Measurements from ENCODE around the gene SH3PXD2A. TPM values are rescaled to one million over a fixed set of nuclear protein-coding genes. Genes with fewer than 3 reads are reported as not detected.
"Not testable (repeated sequence)": the region's sequence is repeated elsewhere in the genome, so short reads cannot be mapped to it uniquely, and the experiment has no call there.

SH3PXD2A gene
- total RNA-seq, 1 donor from 2014 or later: 17.3 TPM

GRCh38 chr10:103663802-103664201, 191.6 kb downstream of the SH3PXD2A start:
- Histone ChIP-seq H3K4me2 (ENCODE audit: low read length) (no peak overlapping the region), H3K9ac (ENCODE audit: low read length) (no peak overlapping the region), H3K79me2 (ENCODE audit: insufficient read depth, low read length) (peaks cover 32% of the 10 kb centered on the region), H3K27ac (ENCODE audit: low read depth, low read length) (no peak overlapping the region), H3K4me3 (ENCODE audit: insufficient read depth, low read depth, low read length) (no peak overlapping the region), H3K27me3 (ENCODE audit: insufficient read depth, low read length) (no peaks in the 10 kb centered on the region), H3K4me1 (ENCODE audit: insufficient read depth, low read length) (peaks cover 27% of the 10 kb centered on the region), H3K36me3 (ENCODE audit: insufficient read depth, low read length) (peaks cover 4% of the 10 kb centered on the region), H2AFZ (ENCODE audit: low read depth, low read length) (no peak overlapping the region), H3K9me3 (ENCODE audit: insufficient read depth, low read depth, low read length) (no peaks in the 10 kb centered on the region), H4K20me1 (ENCODE audit: insufficient read depth, low read length) (peaks cover 9% of the 10 kb centered on the region)
- FAIRE-seq: no peak
- Mint-ChIP-seq H3K9me3 (ENCODE audit: unreplicated experiment) (no peaks in the 10 kb centered on the region), H3K27me3 (ENCODE audit: low read depth, unreplicated experiment) (peaks cover 2% of the 10 kb centered on the region), H3K36me3 (ENCODE audit: low read depth, unreplicated experiment) (peaks cover 21% of the 10 kb centered on the region), H3K4me1 (ENCODE audit: low read depth, unreplicated experiment) (peaks cover 18% of the 10 kb centered on the region), H3K27ac (ENCODE audit: unreplicated experiment) (no peak overlapping the region), H3K4me3 (ENCODE audit: unreplicated experiment) (no peak overlapping the region)
- no peak for TF ChIP-seq CTCF (IDR thresholded peaks at IDR 0.05; ENCODE audit: insufficient read depth, low read depth, low read length)
- TF ChIP-seq EZH2 (IDR thresholded peaks at IDR 0.05; ENCODE audit: insufficient read depth, low read length): no peak
- DNase-seq (ENCODE audit: low read depth): no peak

GRCh38 chr10:103663236-103663635, 192.1 kb downstream of the SH3PXD2A start:
- H3K36me3 Mint-ChIP-seq (ENCODE audit: low read depth, unreplicated experiment): peaks cover 22% of the 10 kb centered on the region
- peaks cover 11% of the 10 kb centered on the region for H4K20me1 ChIP-seq (ENCODE audit: insufficient read depth, low read length)
- peaks cover 20% of the 10 kb centered on the region for H3K4me1 Mint-ChIP-seq (ENCODE audit: low read depth, unreplicated experiment)
- peaks cover 37% of the 10 kb centered on the region for H3K79me2 ChIP-seq (ENCODE audit: insufficient read depth, low read length)
- peaks cover 4% of the 10 kb centered on the region for H3K36me3 ChIP-seq (ENCODE audit: insufficient read depth, low read length)
- H3K27me3 Mint-ChIP-seq (ENCODE audit: low read depth, unreplicated experiment): peaks cover 4% of the 10 kb centered on the region
- TF ChIP-seq CTCF (IDR thresholded peaks at IDR 0.05; ENCODE audit: insufficient read depth, low read depth, low read length) (no peak), EZH2 (IDR thresholded peaks at IDR 0.05; ENCODE audit: insufficient read depth, low read length) (no peak)
- H3K27me3 ChIP-seq (ENCODE audit: insufficient read depth, low read length): no peaks in the 10 kb centered on the region
- no peak overlapping the region for H3K4me2 ChIP-seq (ENCODE audit: low read length)
- no peak overlapping the region for H3K4me3 Mint-ChIP-seq (ENCODE audit: unreplicated experiment)
- no peak overlapping the region for H3K9ac ChIP-seq (ENCODE audit: low read length)
- peaks cover 25% of the 10 kb centered on the region for H3K4me1 ChIP-seq (ENCODE audit: insufficient read depth, low read length)
- no peak overlapping the region for H3K27ac ChIP-seq (ENCODE audit: low read depth, low read length)
- no peak overlapping the region for H3K4me3 ChIP-seq (ENCODE audit: insufficient read depth, low read depth, low read length)
- H3K9me3 Mint-ChIP-seq (ENCODE audit: unreplicated experiment): no peaks in the 10 kb centered on the region
- DNase-seq (ENCODE audit: low read depth) (no peak), FAIRE-seq (no peak)
- no peak overlapping the region for H3K27ac Mint-ChIP-seq (ENCODE audit: unreplicated experiment)
- H3K9me3 ChIP-seq (ENCODE audit: insufficient read depth, low read depth, low read length): no peaks in the 10 kb centered on the region
- no peak overlapping the region for H2AFZ ChIP-seq (ENCODE audit: low read depth, low read length)

GRCh38 chr10:103662704-103663103, 192.7 kb downstream of the SH3PXD2A start:
- Histone ChIP-seq H3K79me2 (ENCODE audit: insufficient read depth, low read length) (peaks cover 42% of the 10 kb centered on the region), H3K4me1 (ENCODE audit: insufficient read depth, low read length) (peaks cover 25% of the 10 kb centered on the region), H4K20me1 (ENCODE audit: insufficient read depth, low read length) (peaks cover 16% of the 10 kb centered on the region)
- H2AFZ ChIP-seq (ENCODE audit: low read depth, low read length); H3K9ac ChIP-seq (ENCODE audit: low read length); FAIRE-seq; H3K9me3 Mint-ChIP-seq (ENCODE audit: unreplicated experiment); H3K36me3 ChIP-seq (ENCODE audit: insufficient read depth, low read length); DNase-seq (ENCODE audit: low read depth); H3K27me3 ChIP-seq (ENCODE audit: insufficient read depth, low read length); H3K27ac ChIP-seq (ENCODE audit: low read depth, low read length); H3K4me3 ChIP-seq (ENCODE audit: insufficient read depth, low read depth, low read length); H3K4me3 Mint-ChIP-seq (ENCODE audit: unreplicated experiment); H3K27ac Mint-ChIP-seq (ENCODE audit: unreplicated experiment); H3K4me2 ChIP-seq (ENCODE audit: low read length); H3K27me3 Mint-ChIP-seq (ENCODE audit: low read depth, unreplicated experiment); H3K9me3 ChIP-seq (ENCODE audit: insufficient read depth, low read depth, low read length): not testable (repeated sequence)
- peaks cover 26% of the 10 kb centered on the region for H3K36me3 Mint-ChIP-seq (ENCODE audit: low read depth, unreplicated experiment)
- peaks cover 20% of the 10 kb centered on the region for H3K4me1 Mint-ChIP-seq (ENCODE audit: low read depth, unreplicated experiment)
